ENCODE measurements around the gene CD109.

The CD109 gene

GRCh38 chr6:73738367-73739028 is 42.5 kb downstream of the CD109 start:
- DNase-seq (ENCODE audit: low read depth in 2 of 2): no peak
- no peak overlapping the region for H3K4me3 ChIP-seq (replicated peaks in 1 of 2; ENCODE audit: low read depth in 2 of 2, low read length in 2 of 2)
- no peak for TF ChIP-seq CTCF (IDR thresholded peaks at IDR 0.05; ENCODE audit: low read depth, low read length)

- peak; percentile 54 for TF ChIP-seq CTCF (IDR thresholded peaks at IDR 0.05; ENCODE audit: low read depth, low read length)
- no peak overlapping the region for H3K4me3 ChIP-seq (replicated peaks in 1 of 2; ENCODE audit: low read depth in 2 of 2, low read length in 2 of 2)
- peak; percentile 84 to 87 for DNase-seq (ENCODE audit: low read depth in 2 of 2)
These were observed 43.1 kb downstream of the CD109 start for GRCh38 chr6:73739096-73739495.

GRCh38 chr6:73742433-73742832 is 46.4 kb downstream of the CD109 start:
- no peak for TF ChIP-seq CTCF (IDR thresholded peaks at IDR 0.05; ENCODE audit: low read depth, low read length)
- H3K4me3 ChIP-seq (replicated peaks in 1 of 2; ENCODE audit: low read depth in 2 of 2, low read length in 2 of 2): no peak overlapping the region
- DNase-seq (ENCODE audit: low read depth in 2 of 2): no peak

- DNase-seq (ENCODE audit: low read depth in 2 of 2): no peak
- no peak for TF ChIP-seq CTCF (IDR thresholded peaks at IDR 0.05; ENCODE audit: low read depth, low read length)
- H3K4me3 ChIP-seq (replicated peaks in 1 of 2; ENCODE audit: low read depth in 2 of 2, low read length in 2 of 2): no peak overlapping the region
These were observed 47.1 kb downstream of the CD109 start for GRCh38 chr6:73743081-73743480.

- no peak for TF ChIP-seq CTCF (IDR thresholded peaks at IDR 0.05; ENCODE audit: low read depth, low read length)
- no peak overlapping the region for H3K4me3 ChIP-seq (replicated peaks in 1 of 2; ENCODE audit: low read depth in 2 of 2, low read length in 2 of 2)
- DNase-seq (ENCODE audit: low read depth in 2 of 2): peak in 1 of 2 donors; percentile 34
These were observed 47.6 kb downstream of the CD109 start for GRCh38 chr6:73743556-73743955.

GRCh38 chr6:73746787-73747186 is 50.8 kb downstream of the CD109 start:
- DNase-seq (ENCODE audit: low read depth in 2 of 2): peak; percentile 39 to 48
- H3K4me3 ChIP-seq (replicated peaks in 1 of 2; ENCODE audit: low read depth in 2 of 2, low read length in 2 of 2): no peak overlapping the region
- TF ChIP-seq CTCF (IDR thresholded peaks at IDR 0.05; ENCODE audit: low read depth, low read length): no peak

- no peak for DNase-seq (ENCODE audit: low read depth in 2 of 2)
- no peak for TF ChIP-seq CTCF (IDR thresholded peaks at IDR 0.05; ENCODE audit: low read depth, low read length)
- no peak overlapping the region for H3K4me3 ChIP-seq (replicated peaks in 1 of 2; ENCODE audit: low read depth in 2 of 2, low read length in 2 of 2)
These were observed 51.3 kb downstream of the CD109 start for GRCh38 chr6:73747289-73747688.

All from cardiac fibroblast (primary cell).